NT2/D1 (cell line): ENCODE data around the gene CCDC171.

ENCODE experiments used
- SUZ12 ChIP-seq: IDR thresholded peaks from 2 replicates; pipeline ENCODE4 v1.6.1; 2011; ENCODE audit not compliant: insufficient read length, insufficient read depth; ENCODE audit errors: extremely low read depth
- YY1 ChIP-seq: IDR thresholded peaks from 2 replicates; pipeline ENCODE4 v1.6.1; 2011; ENCODE audit not compliant: insufficient read length, insufficient read depth
- ZNF274 ChIP-seq: IDR thresholded peaks from 2 replicates; pipeline ENCODE4 v1.6.1; 2011; ENCODE audit warnings: mild to moderate bottlenecking, low read depth, low read length

- TF ChIP-seq ZNF274 (no peak), YY1 (no peak), SUZ12 (no peak)
Observed at GRCh38 chr9:15842051-15842450, 289.2 kb downstream of the CCDC171 start.
